Measurements from ENCODE around the gene CCDC154.

- TF ChIP-seq GATA2 (IDR thresholded peaks at IDR 0.05; ENCODE audit: low read depth, low read length) (no peak), GATA3 (IDR thresholded peaks at IDR 0.05; ENCODE audit: low read depth, low read length) (no peak)
Measured at GRCh38 chr16:1441391-1441829, 2.9 kb downstream of the CCDC154 start.

Measured in SH-SY5Y (cell line).